ENCODE measurements around the gene LAMA5.

LAMA5 gene

GRCh38 chr20:62274332-62274950, 92.7 kb downstream of the LAMA5 start:
- peak in 44 of 58 donors; percentile 6 to 87 (median 46) for DNase-seq

- no peak for DNase-seq
Measured at GRCh38 chr20:62273416-62273815, 93.7 kb downstream of the LAMA5 start.

GRCh38 chr20:62272200-62272599, 94.9 kb downstream of the LAMA5 start:
- DNase-seq, result no peak

GRCh38 chr20:62269871-62270270, 97.2 kb downstream of the LAMA5 start:
- DNase-seq, result no peak

GRCh38 chr20:62269378-62269777, 97.7 kb downstream of the LAMA5 start:
- DNase-seq, result no peak

- no peak for DNase-seq
Measured at GRCh38 chr20:62268228-62268900, 98.7 kb downstream of the LAMA5 start.

- peak in 6 of 58 donors; percentile 17 to 57 (median 23) for DNase-seq
Measured at GRCh38 chr20:62267543-62267942, 99.6 kb downstream of the LAMA5 start.

GRCh38 chr20:62266851-62267250, 100.3 kb downstream of the LAMA5 start:
- DNase-seq, result no peak

- DNase-seq, result no peak
Measured at GRCh38 chr20:62266340-62266739, 100.8 kb downstream of the LAMA5 start.

GRCh38 chr20:62265365-62265764, 101.7 kb downstream of the LAMA5 start:
- DNase-seq, result no peak

GRCh38 chr20:62263396-62263795, 103.7 kb downstream of the LAMA5 start:
- no peak for DNase-seq

- no peak for DNase-seq
Measured at GRCh38 chr20:62262064-62262463, 105.0 kb downstream of the LAMA5 start.

GRCh38 chr20:62259294-62259565, 107.9 kb downstream of the LAMA5 start:
- no peak for DNase-seq

Data from anterior cingulate cortex (tissue), 58 donors.